ENCODE results near the gene WRAP53. TPM values are rescaled to one million over a fixed set of nuclear protein-coding genes. Genes with fewer than 3 reads are reported as not detected.

WRAP53 gene
- total RNA-seq, 2 donors from 2014 or later, result 3.4 to 5.6 TPM

DNA sequence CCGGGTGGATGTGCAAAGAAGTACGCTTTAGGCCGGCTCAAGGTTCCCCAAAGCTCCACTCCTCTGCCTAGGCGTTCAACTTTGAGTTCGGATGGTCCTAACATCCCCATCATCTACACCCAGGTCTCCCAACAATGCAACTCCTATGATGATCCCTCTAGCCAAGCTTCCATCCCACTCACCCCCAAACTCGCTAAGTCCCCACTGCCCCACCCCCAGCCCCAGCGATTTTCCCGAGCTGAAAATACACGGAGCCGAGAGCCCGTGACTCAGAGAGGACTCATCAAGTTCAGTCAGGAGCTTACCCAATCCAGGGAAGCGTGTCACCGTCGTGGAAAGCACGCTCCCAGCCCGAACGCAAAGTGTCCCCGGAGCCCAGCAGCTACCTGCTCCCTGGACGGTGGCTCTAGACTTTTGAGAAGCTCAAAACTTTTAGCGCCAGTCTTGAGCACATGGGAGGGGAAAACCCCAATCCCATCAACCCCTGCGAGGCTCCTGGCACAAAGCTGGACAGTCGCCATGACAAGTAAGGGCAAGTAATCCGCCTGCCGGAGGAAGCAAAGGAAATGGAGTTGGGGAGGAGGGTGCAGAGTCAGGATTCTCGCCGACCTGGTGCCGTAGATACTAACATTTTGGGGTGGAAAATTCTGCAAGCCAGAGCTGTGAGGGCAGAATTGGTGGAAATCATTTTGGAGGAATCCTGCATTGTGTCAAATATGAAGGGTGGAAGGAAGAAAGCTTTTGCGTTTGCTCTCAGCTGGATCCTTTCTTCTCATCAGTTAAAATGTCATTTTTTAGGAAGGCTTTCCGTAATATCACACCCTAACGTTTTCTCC is 987 bp upstream of the WRAP53 start, which contains the start of gene TP53:
TP53 (minus strand) TSS at position 419 of the 836 bp plus-strand sequence. CDS start 10,896 bp downstream, outside the sequence.
- Histone ChIP-seq H3K36me3 (replicated peaks in 1 of 2; ENCODE audit: insufficient read depth in 1 of 2, low read depth in 2 of 2) (no peaks in the 10 kb centered on the region), H3K4me3 (peak within 1 kb of the TSS; percentile 57 to 66), H3K4me1 (peaks cover 32% of the 10 kb centered on the region), H3K27ac (peak within 1 kb of the TSS; percentile 94 to 97 (median 96)), H3K9me3 (no peaks in the 10 kb centered on the region), H3K27me3 (no peaks in the 10 kb centered on the region)
- peak; percentile 89 to 95 (median 94) for DNase-seq
- WGBS, 2 donors, result 0 to 1% methylated on average over 15 to 30 of the region's 30 CpGs
- intact Hi-C loops (cut with DNase I), result no loop called here
- peak; percentile 66 for ATAC-seq
- TF ChIP-seq POLR2A (IDR thresholded peaks at IDR 0.05), result peak; percentile 53 to 87 (median 84)
- TF ChIP-seq, protein P1, sequence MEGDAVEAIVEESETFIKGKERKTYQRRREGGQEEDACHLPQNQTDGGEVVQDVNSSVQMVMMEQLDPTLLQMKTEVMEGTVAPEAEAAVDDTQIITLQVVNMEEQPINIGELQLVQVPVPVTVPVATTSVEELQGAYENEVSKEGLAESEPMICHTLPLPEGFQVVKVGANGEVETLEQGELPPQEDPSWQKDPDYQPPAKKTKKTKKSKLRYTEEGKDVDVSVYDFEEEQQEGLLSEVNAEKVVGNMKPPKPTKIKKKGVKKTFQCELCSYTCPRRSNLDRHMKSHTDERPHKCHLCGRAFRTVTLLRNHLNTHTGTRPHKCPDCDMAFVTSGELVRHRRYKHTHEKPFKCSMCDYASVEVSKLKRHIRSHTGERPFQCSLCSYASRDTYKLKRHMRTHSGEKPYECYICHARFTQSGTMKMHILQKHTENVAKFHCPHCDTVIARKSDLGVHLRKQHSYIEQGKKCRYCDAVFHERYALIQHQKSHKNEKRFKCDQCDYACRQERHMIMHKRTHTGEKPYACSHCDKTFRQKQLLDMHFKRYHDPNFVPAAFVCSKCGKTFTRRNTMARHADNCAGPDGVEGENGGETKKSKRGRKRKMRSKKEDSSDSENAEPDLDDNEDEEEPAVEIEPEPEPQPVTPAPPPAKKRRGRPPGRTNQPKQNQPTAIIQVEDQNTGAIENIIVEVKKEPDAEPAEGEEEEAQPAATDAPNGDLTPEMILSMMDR (IDR thresholded peaks at IDR 0.05), result peak in 2 of 7 experiments; percentile 31 to 35

DNA sequence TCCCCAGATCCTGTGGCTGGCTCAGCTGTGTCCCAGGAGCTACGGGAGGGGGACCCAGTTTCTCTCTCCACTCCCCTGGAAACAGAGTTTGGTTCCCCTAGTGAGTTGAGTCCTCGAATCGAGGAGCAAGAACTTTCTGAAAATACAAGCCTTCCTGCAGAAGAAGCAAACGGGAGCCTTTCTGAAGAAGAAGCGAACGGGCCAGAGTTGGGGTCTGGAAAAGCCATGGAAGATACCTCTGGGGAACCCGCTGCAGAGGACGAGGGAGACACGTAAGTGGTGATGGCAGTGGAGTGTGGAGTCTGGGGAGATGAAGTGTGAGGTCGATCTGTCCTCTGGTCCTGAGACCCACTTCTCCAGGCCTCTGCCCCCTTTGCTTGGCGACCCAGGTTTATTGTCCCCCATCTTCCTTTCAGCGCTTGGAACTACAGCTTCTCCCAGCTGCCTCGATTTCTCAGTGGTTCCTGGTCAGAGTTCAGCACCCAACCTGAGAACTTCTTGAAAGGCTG is 585 bp downstream of the WRAP53 start:
- TF ChIP-seq, protein P1 (IDR thresholded peaks at IDR 0.05), result no peak
- TF ChIP-seq POLR2A (IDR thresholded peaks at IDR 0.05), result no peak
- H3K36me3 ChIP-seq (replicated peaks in 1 of 2; ENCODE audit: insufficient read depth in 1 of 2, low read depth in 2 of 2), result no peaks in the 10 kb centered on the region
- H3K27ac ChIP-seq, result peak overlapping the region in 3 of 4 donors; percentile 8 to 72 (median 70)
- no peak for DNase-seq
- H3K9me3 ChIP-seq, result no peaks in the 10 kb centered on the region
- ATAC-seq, result no peak
- intact Hi-C loops (cut with DNase I), result no loop called here
- peak overlapping the region; percentile 10 to 54 for H3K4me3 ChIP-seq
- peaks cover 30% of the 10 kb centered on the region for H3K4me1 ChIP-seq
- WGBS, 2 donors, result 8 to 13% methylated on average over 13 of the region's 13 CpGs
- H3K27me3 ChIP-seq, result no peaks in the 10 kb centered on the region

DNA sequence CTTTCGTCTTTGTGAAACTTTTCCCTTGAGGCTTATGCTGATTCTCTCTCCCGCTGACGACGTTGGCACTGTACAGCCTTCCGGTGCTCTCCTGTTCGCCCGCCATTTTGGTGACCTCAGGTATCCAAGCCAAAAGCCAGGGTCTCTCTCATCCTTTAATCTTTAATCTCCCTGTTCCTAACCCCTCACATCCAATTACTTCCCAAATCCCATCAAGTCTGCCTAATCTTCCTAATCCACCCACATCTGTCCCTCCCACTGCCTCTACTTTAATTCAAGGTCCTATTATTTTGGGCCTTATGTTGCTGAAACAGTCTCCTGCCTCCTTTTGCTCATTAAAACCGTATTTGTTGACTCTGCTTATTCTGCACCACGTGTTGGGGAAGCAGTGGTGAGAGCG is 7.3 kb downstream of the WRAP53 start:
- Histone ChIP-seq H3K9me3 (no peaks in the 10 kb centered on the region), H3K4me1 (no peaks in the 10 kb centered on the region), H3K36me3 (replicated peaks in 1 of 2; ENCODE audit: insufficient read depth in 1 of 2, low read depth in 2 of 2) (no peaks in the 10 kb centered on the region), H3K27ac (no peak overlapping the region), H3K4me3 (no peak overlapping the region), H3K27me3 (no peaks in the 10 kb centered on the region)
- no peak for DNase-seq
- WGBS, 2 donors, result 88 to 94% methylated on average over 10 of the region's 10 CpGs
- intact Hi-C loops (cut with DNase I), result no loop called here
- no peak for ATAC-seq
- TF ChIP-seq POLR2A (IDR thresholded peaks at IDR 0.05), result no peak

DNA sequence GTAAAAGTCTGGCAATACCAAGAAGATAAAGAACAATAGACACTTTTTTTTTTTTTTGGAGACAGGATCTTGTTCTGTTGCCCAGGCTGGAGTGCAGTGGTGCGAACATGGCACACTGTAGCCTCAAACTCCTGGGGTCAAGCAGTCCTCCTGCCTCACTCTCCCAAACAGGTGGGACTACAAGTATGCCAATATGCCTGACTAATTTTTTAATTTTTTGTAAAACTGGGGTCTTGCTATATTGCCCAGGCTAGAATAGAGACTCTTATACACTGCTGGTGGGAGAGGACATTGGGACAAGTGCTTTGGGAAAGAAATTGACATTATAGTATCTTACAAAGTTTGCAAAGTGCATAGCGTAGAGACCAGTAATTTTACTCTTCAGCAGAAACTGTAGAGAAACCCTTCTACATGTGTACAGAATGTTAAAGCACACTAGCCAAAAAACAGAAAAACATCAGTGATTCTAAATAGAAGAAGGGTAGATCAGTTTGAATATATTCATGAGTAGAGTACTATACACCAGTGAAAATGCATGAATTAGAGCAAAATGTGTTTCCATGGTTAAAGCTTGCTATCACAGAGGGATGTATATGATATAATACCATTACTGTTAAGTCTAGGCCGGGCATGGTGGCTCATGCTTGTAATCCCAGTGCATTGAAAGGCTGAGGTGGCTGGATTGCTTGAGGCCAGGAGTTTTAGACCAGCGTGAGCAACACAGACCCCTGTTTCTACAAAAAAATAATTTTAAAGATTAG is 9.7 kb downstream of the WRAP53 start:
- H3K9me3 ChIP-seq, result no peaks in the 10 kb centered on the region
- no peak for TF ChIP-seq POLR2A (IDR thresholded peaks at IDR 0.05)
- TF ChIP-seq, protein P1 (IDR thresholded peaks at IDR 0.05), result no peak

DNA sequence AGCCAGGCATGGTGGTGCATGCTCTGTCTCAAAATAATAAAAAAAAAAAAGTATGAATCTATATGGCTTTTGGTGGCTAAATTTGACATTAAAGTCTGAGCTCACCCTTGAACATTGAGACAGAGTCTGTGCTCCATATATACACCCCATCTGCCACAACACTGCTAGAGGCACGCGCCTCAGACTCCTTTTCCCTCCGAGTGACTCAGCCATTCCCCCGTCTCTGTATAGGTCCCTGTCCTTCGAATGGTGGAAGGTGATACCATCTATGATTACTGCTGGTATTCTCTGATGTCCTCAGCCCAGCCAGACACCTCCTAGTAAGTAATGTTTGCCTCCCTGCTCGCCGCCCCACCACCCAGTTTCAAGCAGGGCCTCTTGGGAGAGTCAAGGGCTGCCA is 12.2 kb downstream of the WRAP53 start:
- no peak for ATAC-seq
- TF ChIP-seq, protein P1 (IDR thresholded peaks at IDR 0.05), result no peak
- TF ChIP-seq POLR2A (IDR thresholded peaks at IDR 0.05), result no peak
- no peak overlapping the region for H3K4me3 ChIP-seq
- H3K27me3 ChIP-seq, result peaks cover 0 to 15% of the 10 kb centered on the region in 2 donors
- intact Hi-C loops (cut with DNase I), result no loop called here
- WGBS, 2 donors, result 94 to 99% methylated on average over 7 of the region's 7 CpGs
- peaks cover 19% of the 10 kb centered on the region for H3K4me1 ChIP-seq
- H3K9me3 ChIP-seq, result no peaks in the 10 kb centered on the region
- DNase-seq, result no peak
- H3K27ac ChIP-seq, result no peak overlapping the region
- H3K36me3 ChIP-seq (replicated peaks in 1 of 2; ENCODE audit: insufficient read depth in 1 of 2, low read depth in 2 of 2), result no peaks in the 10 kb centered on the region

More for the DNA sequence above, 9.7 kb downstream of the WRAP53 start:
- intact Hi-C loops (cut with DNase I), result no loop called here
- Histone ChIP-seq H3K27ac (no peak overlapping the region), H3K4me1 (no peaks in the 10 kb centered on the region), H3K36me3 (replicated peaks in 1 of 2; ENCODE audit: insufficient read depth in 1 of 2, low read depth in 2 of 2) (no peaks in the 10 kb centered on the region), H3K4me3 (no peak overlapping the region), H3K27me3 (no peaks in the 10 kb centered on the region)
- ATAC-seq, result no peak
- WGBS, 2 donors, result 96 to 100% methylated on average over 4 of the region's 4 CpGs
- no peak for DNase-seq
